Measurements from ENCODE around the gene LAG3.

The LAG3 gene

GRCh38 chr12:6724409-6724797, 47.9 kb upstream of the LAG3 start:
- TF ChIP-seq YY1 (IDR thresholded peaks at IDR 0.05; ENCODE audit: low read depth) (no peak), CEBPB (IDR thresholded peaks at IDR 0.05) (no peak), NFIC (IDR thresholded peaks at IDR 0.05) (no peak), TEAD4 (IDR thresholded peaks at IDR 0.05) (no peak), CREB1 (IDR thresholded peaks at IDR 0.05; ENCODE audit: low read depth) (no peak), EGR1 (IDR thresholded peaks at IDR 0.05) (no peak), TAF1 (IDR thresholded peaks at IDR 0.05; ENCODE audit: low read depth) (no peak), MAX (IDR thresholded peaks at IDR 0.05) (no peak), REST (IDR thresholded peaks at IDR 0.05; ENCODE audit: low read depth) (no peak), FOXM1 (IDR thresholded peaks at IDR 0.05; ENCODE audit: borderline replicate concordance, low read depth) (no peak), ZBTB7A (IDR thresholded peaks at IDR 0.05; ENCODE audit: low read depth) (no peak)

GRCh38 chr12:6725350-6725749, 47.0 kb upstream of the LAG3 start:
- TF ChIP-seq NFIC (IDR thresholded peaks at IDR 0.05) (no peak), REST (IDR thresholded peaks at IDR 0.05; ENCODE audit: low read depth) (no peak), EP300 (IDR thresholded peaks at IDR 0.05; ENCODE audit: borderline replicate concordance) (no peak), MAX (IDR thresholded peaks at IDR 0.05) (no peak), RAD21 (IDR thresholded peaks at IDR 0.05; ENCODE audit: low read depth) (no peak), FOXM1 (IDR thresholded peaks at IDR 0.05; ENCODE audit: borderline replicate concordance, low read depth) (no peak), CREB1 (IDR thresholded peaks at IDR 0.05; ENCODE audit: low read depth) (no peak), TCF12 (IDR thresholded peaks at IDR 0.05; ENCODE audit: low read depth) (no peak), TAF1 (IDR thresholded peaks at IDR 0.05; ENCODE audit: low read depth) (no peak), EGR1 (IDR thresholded peaks at IDR 0.05) (no peak)

GRCh38 chr12:6729186-6729585, 43.1 kb upstream of the LAG3 start:
- TF ChIP-seq MAX (IDR thresholded peaks at IDR 0.05) (no peak), TAF1 (IDR thresholded peaks at IDR 0.05; ENCODE audit: low read depth) (no peak), NFIC (IDR thresholded peaks at IDR 0.05) (no peak), RAD21 (IDR thresholded peaks at IDR 0.05; ENCODE audit: low read depth) (no peak), ZBTB7A (IDR thresholded peaks at IDR 0.05; ENCODE audit: low read depth) (no peak), CREB1 (IDR thresholded peaks at IDR 0.05; ENCODE audit: low read depth) (no peak), YY1 (IDR thresholded peaks at IDR 0.05; ENCODE audit: low read depth) (no peak), USF1 (IDR thresholded peaks at IDR 0.05) (no peak), TCF12 (IDR thresholded peaks at IDR 0.05; ENCODE audit: low read depth) (no peak), FOXM1 (IDR thresholded peaks at IDR 0.05; ENCODE audit: borderline replicate concordance, low read depth) (no peak), EGR1 (IDR thresholded peaks at IDR 0.05) (no peak)

GRCh38 chr12:6730169-6730568, 42.2 kb upstream of the LAG3 start:
- TF ChIP-seq TEAD4 (IDR thresholded peaks at IDR 0.05) (no peak), NFIC (IDR thresholded peaks at IDR 0.05) (no peak), YY1 (IDR thresholded peaks at IDR 0.05; ENCODE audit: low read depth) (no peak), USF1 (IDR thresholded peaks at IDR 0.05) (no peak), RAD21 (IDR thresholded peaks at IDR 0.05; ENCODE audit: low read depth) (no peak), TCF12 (IDR thresholded peaks at IDR 0.05; ENCODE audit: low read depth) (no peak), EP300 (IDR thresholded peaks at IDR 0.05; ENCODE audit: borderline replicate concordance) (no peak), REST (IDR thresholded peaks at IDR 0.05; ENCODE audit: low read depth) (no peak), MAX (IDR thresholded peaks at IDR 0.05) (no peak), TAF1 (IDR thresholded peaks at IDR 0.05; ENCODE audit: low read depth) (no peak), ZBTB7A (IDR thresholded peaks at IDR 0.05; ENCODE audit: low read depth) (no peak), CEBPB (IDR thresholded peaks at IDR 0.05) (no peak), CREB1 (IDR thresholded peaks at IDR 0.05; ENCODE audit: low read depth) (no peak), EGR1 (IDR thresholded peaks at IDR 0.05) (no peak), FOXM1 (IDR thresholded peaks at IDR 0.05; ENCODE audit: borderline replicate concordance, low read depth) (no peak)

All from Ishikawa (cell line).